NCI-H82 (cell line): ENCODE results near the gene LY9.

Source experiments
- DNase-seq: peaks from one replicate; lab custom pipeline; 2025; lab: John Stamatoyannopoulos, UW

Gene LY9, protein sequence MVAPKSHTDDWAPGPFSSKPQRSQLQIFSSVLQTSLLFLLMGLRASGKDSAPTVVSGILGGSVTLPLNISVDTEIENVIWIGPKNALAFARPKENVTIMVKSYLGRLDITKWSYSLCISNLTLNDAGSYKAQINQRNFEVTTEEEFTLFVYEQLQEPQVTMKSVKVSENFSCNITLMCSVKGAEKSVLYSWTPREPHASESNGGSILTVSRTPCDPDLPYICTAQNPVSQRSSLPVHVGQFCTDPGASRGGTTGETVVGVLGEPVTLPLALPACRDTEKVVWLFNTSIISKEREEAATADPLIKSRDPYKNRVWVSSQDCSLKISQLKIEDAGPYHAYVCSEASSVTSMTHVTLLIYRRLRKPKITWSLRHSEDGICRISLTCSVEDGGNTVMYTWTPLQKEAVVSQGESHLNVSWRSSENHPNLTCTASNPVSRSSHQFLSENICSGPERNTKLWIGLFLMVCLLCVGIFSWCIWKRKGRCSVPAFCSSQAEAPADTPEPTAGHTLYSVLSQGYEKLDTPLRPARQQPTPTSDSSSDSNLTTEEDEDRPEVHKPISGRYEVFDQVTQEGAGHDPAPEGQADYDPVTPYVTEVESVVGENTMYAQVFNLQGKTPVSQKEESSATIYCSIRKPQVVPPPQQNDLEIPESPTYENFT

DNA sequence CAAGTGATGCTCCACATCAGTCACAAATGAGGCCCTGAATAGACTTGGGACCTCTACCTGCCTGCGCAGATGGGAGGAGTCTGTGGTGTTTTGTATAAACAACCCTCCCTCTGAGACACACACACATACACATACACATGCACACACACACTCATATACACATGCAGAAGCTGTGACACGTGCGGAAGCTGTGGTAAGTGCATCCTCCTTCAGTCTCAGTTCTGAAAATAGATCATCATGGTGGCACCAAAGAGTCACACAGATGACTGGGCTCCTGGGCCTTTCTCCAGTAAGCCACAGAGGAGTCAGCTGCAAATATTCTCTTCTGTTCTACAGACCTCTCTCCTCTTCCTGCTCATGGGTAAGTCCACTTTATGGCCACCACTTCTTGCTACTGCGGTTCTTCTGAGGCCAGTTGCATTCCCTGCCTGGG is at the start of gene LY9:
Gene LY9, plus strand, starts transcription at position 224 of the 433 bp plus-strand sequence. Its CDS starts 14 bp downstream, at position 238.
- no peak for DNase-seq

DNA sequence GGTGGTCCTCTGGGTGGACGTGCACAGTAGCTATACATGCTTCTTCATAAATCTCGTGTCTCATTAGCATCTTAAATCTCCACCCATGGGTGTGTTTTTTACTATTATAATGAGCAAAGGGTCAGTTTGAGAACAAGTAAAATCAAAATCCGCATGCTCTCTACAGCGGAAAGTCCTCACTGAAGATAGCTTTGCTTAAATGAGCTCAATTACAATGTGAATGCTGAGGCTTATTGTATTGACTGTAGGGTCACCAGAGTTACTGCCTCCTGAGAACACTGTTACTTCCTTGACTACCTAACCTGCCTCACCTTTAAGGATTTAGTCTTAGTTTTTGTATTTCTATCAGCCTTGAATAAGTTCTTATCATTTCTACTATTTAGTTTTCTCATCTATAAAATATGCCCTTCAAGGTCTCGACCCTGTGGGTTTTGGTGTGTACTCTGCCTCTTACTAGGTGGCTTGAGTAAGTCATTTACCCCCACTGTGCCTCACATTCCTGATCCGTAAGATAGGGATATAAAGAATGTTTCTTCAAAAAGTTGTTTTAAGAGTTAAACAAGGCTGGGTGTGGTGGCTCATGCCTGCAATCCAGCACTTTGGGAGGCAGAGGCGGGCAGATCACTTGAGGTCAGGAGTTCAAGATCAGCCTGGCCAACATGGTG is 49.0 kb upstream of the LY9 start:
- DNase-seq, result no peak

DNA sequence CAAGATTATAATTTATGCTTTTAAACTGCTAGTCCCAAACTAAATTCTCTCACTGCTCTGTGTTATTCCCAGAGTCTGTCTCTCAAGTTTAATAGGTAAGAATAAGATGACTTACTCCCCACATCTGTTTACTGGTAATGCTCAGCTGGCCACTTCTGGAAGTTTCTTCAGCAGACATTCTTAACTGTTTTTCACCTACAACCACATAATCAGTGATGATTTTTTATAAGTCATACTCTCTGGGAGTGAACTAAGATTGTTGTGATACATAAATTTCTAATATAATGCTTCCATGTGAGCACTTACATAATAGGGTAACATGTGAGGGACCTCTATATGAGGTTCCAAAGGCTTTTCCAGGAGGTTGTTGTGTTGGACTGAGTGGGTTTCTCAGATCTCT is 48.3 kb upstream of the LY9 start:
- DNase-seq, result no peak

DNA sequence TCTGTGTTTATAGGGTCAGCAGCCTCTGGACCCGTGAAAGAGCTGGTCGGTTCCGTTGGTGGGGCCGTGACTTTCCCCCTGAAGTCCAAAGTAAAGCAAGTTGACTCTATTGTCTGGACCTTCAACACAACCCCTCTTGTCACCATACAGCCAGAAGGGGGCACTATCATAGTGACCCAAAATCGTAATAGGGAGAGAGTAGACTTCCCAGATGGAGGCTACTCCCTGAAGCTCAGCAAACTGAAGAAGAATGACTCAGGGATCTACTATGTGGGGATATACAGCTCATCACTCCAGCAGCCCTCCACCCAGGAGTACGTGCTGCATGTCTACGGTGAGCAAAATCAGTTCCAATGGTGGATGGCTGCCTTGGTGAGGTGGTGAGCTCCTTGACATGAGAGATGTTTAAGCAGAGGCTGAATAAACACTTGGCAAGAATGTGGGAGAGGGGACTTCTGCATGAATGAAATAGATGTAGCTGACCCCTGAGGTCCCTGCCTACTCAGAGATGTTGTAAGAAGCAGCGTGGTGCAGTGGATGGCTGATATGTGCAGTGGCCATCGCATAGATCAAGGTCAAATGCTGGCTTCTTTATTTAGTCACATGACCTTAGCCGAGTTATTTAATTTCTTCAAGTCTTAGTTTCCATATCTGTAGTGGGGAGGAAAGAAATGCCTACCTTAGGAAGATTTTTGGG is 47.6 kb upstream of the LY9 start:
- peak; percentile 12 for DNase-seq

DNA sequence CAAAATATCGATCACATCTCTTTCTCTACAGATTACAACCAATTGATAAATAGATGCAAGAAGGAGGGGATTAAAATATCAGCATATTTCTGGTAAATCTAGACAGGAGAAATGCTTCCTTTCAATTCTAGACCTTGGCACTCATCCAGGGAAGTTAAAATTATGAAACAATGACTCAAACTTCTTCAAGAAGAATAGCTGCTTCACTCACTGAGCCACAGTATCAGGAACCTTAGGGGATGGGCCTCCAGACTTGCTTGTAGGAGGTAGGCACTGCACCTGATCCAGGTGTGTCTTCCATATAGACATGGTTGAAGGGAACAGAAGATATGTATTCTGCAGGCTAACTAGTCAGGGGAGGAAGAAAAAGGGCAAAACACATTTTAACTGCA is 47.1 kb upstream of the LY9 start:
- no peak for DNase-seq

DNA sequence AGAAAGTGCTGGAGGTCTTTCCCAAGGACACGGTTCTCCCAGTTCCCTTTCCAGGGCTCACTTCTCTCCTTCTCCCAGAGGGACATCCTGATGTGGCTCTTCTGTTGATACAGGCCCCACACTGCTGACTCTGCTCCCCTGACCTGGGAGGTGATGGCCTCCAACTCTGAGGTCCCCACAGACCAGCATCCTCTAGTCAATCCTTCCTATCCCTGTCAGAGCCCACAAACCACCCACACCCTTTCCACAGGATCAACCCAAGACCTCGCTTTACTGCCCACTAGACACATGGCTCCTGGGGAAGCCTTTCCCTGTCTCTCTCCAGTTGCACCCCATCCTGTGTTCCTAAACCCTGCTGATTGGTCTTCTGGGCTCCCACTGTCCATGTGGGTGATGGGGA is 45.4 kb upstream of the LY9 start:
- no peak for DNase-seq

DNA sequence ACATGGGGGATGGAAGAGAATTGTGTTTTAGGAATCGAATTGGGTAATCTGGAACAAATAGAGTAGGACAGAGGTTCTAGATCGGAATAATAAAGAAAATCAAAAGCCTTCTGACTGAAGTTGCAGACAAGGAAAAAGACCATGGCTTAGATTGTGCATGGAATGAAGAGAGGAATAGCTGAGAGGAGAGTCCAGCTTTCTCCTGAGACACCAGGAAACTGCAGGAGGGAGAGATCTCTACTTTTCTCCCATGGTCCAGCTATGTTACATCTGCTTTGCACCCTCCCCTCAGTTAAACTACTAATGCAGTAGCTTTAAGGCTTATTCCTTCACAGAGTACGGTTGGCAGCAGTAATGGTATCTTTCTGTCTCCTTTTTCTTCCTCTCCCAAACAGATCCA is 43.6 kb upstream of the LY9 start:
- DNase-seq, result no peak

DNA sequence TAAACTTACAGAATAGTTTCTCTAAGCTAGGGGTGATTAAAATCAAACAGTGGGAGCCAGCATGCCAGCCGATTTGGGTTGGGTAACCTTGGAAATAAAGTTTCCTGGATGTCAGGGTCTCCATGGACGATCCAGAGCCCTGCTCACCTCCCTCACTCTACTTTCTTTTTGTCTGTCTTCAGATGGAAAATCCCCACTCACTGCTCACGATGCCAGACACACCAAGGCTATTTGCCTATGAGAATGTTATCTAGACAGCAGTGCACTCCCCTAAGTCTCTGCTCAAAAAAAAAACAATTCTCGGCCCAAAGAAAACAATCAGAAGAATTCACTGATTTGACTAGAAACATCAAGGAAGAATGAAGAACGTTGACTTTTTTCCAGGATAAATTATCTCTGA is 43.0 kb upstream of the LY9 start:
- DNase-seq, result no peak

DNA sequence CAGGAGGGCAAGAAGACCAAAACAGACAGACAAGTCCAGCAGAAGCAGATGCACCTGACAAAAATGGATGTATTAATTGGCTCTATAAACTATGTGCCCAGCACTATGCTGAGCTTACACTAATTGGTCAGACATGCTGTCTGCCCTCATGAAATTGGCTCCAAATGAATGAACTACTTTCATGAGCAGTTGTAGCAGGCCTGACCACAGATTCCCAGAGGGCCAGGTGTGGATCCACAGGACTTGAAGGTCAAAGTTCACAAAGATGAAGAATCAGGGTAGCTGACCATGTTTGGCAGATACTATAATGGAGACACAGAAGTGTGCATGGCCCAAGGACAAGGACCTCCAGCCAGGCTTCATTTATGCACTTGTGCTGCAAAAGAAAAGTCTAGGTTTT is 42.4 kb upstream of the LY9 start:
- no peak for DNase-seq

DNA sequence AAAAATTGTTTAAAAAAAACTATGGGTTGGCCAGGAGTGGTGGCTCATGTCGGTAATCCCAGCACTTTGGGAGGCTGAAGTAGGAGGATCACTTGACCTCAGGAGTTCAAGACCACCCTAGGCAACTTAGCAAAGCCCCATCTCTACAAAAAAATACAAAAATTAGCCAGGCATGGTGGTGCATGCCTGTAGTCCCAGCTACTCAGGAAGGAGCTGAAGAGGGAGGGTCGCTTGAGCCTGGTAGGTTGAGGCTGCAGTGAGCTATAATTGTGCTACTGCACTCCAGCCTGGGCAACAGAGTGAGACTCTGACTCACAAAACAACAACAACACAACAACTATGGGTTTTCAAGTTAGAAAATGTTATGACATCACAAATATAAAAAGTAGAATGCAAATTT is 40.5 kb upstream of the LY9 start:
- no peak for DNase-seq

DNA sequence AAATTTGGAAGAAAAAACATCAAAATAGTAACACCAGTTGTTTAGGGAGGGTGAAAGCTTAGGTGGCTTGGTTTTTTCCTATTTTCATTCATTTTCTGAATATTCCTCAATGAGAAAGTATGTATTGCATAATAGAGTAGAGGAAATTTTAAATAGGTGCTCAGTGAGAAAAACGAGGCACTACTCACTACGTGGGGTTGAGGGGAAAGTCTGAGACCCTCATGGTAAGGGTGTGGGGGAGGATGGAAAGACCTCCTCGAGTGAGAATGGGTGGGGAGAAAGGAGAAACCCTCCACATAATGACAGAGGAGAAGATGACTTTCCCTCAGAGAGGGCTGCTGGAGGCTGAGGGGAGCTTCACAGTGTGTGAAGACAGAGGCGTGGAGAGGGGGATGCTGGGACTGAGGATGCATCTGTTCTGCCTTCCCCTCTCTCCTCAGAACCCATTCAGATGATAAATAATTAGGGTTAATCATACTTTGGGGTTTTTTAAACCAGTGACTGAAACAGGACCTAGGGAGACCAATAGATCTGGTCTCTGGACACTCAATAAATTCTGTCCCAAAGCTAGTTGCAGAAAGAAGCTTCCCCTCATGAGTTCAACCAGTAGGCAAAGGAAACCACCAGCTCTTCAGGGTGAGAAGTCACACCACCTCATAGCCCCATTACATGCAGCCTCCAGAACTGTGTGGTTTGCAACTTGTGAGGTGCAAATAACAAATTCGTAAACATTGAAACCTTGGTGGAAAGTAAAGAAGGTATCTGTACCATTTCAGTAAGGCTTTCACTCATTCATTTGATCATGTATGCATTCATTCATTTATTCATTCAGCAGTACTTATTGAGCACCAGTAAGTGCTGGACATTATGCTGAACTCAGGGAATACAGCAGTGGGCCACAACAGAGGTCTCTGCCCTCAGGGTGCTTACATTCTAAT is 39.8 kb upstream of the LY9 start:
- no peak for DNase-seq

DNA sequence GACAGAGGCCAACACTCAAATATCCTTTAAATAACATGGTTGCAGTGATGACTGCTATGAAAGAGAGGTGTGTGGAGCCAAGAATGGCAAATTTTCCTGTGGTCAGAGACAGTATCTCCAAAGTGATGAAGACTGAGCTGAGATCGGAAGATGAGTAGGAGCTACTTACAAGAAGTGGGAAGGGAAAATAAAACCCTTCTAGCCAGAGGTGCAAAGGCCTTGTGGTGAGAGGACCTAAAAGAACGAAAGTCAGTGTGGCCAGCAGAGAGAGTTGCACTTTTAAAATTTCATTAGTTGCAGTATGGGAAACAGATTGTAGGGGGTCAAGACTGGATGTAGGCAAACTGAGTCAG is 39.1 kb upstream of the LY9 start:
- no peak for DNase-seq

DNA sequence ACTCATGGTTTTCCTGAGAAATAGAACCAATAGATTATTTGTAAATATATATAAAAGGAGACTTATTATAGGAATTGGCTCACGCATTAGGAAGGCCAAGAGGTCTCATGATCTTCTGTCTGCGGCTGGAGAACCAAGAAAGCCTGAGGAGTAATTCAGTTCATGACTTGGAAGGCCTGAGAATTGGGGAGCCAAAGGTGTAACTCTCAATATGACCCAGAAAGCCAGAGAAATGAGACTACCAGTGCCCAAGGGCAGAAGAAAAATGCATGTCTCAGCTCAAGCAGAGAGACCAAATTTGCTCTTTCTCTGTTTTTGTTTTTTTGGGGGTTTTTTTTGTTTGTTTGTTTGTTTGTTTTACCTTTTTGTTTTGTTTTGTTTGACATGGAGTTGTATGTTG is 37.5 kb upstream of the LY9 start:
- DNase-seq, result no peak

DNA sequence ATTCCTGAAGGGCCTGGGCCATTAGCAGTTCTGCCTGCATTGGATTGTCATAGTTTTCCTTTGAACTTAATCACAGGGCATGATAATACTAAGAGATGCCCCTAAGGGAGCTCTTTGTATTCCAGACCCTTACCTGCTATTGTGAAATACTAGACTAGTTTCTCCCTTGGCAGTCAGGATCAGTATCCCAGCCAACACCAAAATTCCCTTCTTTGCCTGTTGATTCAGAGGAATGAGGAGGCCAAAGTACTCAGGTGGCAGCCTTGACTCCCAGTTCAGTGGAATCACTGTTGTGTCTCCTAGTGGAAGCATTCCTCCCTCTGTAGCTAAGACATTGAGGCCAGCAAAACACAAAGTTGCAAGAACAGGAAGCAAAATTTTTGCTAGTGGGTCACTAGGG is 36.2 kb upstream of the LY9 start:
- no peak for DNase-seq

DNA sequence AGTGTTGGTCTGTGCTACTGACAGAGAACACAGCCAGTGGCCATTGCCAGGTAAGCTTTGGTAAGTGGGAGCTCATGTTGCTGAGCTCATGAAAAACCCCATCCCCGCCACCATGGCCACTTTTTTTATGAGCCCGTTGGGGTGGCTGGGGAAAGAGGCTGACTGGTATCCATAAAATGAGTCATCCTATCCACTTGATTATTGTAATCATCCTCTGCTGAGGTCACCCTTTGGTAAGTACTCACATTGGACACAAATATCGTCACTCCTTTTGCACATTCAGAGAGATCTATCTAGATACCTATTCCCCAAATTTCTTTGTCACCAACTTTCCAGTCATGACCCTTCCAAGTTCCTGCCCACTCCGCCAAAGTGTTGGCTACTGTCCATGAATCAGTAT is 34.9 kb upstream of the LY9 start:
- DNase-seq, result no peak

DNA sequence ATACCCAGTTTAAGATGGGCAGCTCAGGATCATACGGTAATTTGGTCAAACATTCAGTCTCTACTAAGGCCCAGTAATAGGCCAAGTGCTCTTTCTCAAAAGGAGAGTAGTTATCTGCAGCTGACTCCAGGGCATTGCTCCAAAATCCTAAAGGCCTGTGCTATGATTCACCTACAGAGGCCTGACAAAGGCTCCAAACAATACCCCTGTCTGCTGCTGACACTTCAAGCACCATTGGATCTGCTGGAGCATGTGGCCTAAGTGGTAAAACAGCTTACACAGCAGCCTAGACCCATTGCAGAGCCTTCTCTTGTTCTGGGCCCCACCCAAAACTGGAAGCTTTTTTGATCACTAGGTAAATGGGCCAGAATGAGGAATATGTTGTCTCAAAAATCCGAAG is 34.1 kb upstream of the LY9 start:
- DNase-seq, result no peak

DNA sequence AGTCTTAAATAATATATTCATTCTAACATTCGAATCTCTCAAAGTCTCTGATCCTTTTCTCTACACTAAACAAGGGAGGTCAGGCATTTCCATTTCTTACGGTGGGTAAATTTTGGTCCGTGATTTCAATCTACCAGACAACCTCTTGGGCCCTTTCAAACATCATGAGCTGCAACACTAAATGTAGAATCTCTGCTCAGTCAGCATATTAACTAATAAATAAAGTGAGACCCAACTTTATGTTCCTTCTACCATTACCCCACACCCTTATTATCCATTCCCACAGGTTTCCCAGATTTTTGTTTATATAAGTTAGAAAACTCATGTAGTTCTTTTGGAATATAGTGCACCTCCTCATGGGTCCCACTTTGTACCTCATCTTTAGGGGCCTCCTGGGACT is 32.0 kb upstream of the LY9 start:
- DNase-seq, result no peak

DNA sequence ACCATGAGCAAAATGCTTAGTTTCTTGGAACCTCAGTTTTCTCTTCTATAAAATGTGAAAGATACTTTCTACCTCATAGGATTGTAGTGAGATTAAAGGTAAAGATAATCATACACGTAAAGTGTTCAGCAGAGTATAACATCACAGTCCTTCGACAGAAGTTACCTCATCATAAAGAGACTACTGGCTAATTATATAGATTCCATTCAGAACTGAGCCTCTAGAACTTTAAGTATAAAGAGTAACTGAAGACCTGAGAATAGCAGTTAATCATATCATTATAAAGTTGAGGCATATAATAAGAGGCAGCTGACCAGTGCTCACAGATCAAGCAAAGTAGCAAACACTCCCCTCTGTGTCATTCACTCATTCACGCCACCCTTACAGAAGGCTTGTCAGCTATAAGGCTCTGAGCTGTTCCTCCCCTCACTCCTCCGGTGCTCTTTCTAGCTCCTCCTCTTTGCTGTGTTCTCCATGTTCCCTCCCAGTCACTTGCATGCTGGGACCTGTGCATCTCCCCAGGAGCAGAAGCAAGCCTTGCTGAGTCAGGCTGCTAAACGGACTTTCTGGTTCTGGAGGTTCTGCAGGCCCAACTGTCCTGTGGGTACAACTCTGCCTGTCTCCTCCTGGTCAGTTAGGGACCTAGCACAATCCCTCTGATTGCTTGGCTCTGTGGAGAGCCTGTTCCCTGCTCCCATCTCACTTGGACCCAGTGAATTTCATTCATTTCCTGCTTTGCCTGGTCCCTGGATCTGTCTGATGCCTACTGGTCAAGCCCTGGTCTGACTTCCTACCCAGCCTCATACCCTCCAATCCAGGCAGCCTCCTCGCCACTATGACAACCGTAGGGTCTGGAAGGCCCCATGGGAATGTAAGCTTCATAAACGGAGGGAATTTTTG is 28.3 kb upstream of the LY9 start:
- no peak for DNase-seq

DNA sequence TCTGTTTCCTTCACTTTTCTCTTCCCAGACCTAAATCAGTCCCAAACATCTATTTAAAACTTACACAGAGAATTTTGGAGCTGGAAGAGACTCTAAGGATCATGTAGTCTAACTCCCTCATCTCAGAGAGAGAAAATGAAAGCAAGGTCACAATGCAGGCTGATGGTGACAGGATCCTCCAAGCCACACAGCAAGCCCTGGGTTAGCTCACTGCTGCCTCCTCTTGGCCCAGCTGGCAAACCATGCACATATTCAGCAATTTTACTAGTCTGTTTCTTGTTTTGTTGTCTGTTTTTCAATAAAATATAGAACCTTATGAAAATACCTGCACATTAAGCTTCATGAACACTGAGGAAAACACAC is 27.7 kb upstream of the LY9 start:
- peak; percentile 57 for DNase-seq

DNA sequence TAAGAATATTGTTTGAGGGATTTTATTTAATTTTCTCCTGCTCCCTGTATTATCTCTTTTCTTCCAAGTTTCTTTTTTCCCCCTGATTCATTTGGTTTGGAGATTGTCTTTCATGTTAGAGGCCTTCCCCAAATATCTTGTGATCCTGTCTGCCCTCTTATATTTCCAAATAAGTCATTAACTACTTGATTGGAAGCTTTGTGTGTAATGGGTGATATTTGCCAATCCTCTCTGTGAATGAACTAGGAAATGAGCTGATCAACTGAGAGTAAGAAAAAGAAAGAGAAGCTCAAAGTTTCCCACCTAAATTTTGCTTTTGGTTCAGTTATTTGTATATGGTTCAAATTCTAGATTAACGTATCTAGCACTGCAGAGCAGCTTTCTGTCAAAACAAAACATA is 23.6 kb upstream of the LY9 start:
- no peak for DNase-seq

DNA sequence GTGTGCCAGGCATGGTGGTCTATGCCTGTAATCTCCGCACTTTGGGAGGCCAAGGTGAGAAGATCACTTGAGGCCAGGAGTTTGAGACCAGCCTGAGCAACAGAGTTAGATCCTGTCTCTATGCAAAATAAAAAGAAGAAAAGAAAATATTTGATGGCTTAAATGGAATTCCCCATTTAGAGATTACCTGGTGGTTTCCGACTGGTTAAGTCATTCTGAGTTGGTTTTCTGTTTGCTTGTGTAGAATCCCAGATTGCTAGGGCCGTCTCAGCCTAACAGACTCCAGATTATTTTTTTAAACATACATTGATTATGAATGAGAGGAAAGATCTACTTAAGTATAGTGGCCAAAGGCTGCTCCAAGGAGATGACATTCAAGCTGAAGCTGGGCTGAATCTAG is 22.9 kb upstream of the LY9 start:
- DNase-seq, result no peak
